Ectodermal cell (in vitro differentiated cells): ENCODE measurements around the gene PCBP3.

Experiments used
- H3K27ac ChIP-seq: 2 replicates; pipeline ENCODE4 v1.7.0; 2013; ENCODE audit warnings: mild to moderate bottlenecking, low read depth, low read length; ENCODE audit not compliant: insufficient read depth, poor library complexity, severe bottlenecking
- H3K27me3 ChIP-seq: 2 replicates; pipeline ENCODE4 v1.7.0; 2013; ENCODE audit warnings: mild to moderate bottlenecking, low read length; ENCODE audit not compliant: insufficient read depth, control insufficient read depth, poor library complexity, severe bottlenecking
- H3K36me3 ChIP-seq: one replicate; pipeline ENCODE4 v1.7.0; 2013; ENCODE audit warnings: low read length; ENCODE audit not compliant: control insufficient read depth, insufficient read depth
- H3K4me1 ChIP-seq: one replicate; pipeline ENCODE4 v1.7.0; 2013; ENCODE audit warnings: low read length; ENCODE audit not compliant: control insufficient read depth, insufficient read depth
- H3K4me3 ChIP-seq: 2 replicates; pipeline ENCODE4 v1.7.0; 2013; ENCODE audit warnings: low read depth, low read length, control low read depth; ENCODE audit not compliant: insufficient read depth
- H3K9me3 ChIP-seq: 2 replicates; pipeline ENCODE4 v1.7.0; 2013; ENCODE audit warnings: mild to moderate bottlenecking, low read length, moderate library complexity; ENCODE audit not compliant: control insufficient read depth
- WGBS, 2 experiments: methylation state at CpG; one replicate each; pipeline ENCODE4 v1.1.7; 2013; ENCODE audit warnings: missing lambda C conversion rate in 2 of 2; 5-methylcytosine and 5-hydroxymethylcytosine counted together

Gene PCBP3

GRCh38 chr21:45796003-45796402 lies 152.5 kb downstream of the PCBP3 start:
- H3K4me3 ChIP-seq, result no peak overlapping the region
- 84 to 85% methylated on average over 3 of the region's 3 CpGs for WGBS, 2 experiments
- no peaks in the 10 kb centered on the region for H3K4me1 ChIP-seq
- no peaks in the 10 kb centered on the region for H3K27me3 ChIP-seq
- no peaks in the 10 kb centered on the region for H3K36me3 ChIP-seq
- H3K27ac ChIP-seq, result no peak overlapping the region
- H3K9me3 ChIP-seq, result no peaks in the 10 kb centered on the region

- H3K9me3 ChIP-seq, result no peaks in the 10 kb centered on the region
- H3K4me1 ChIP-seq, result no peaks in the 10 kb centered on the region
- no peak overlapping the region for H3K4me3 ChIP-seq
- no peaks in the 10 kb centered on the region for H3K27me3 ChIP-seq
- H3K36me3 ChIP-seq, result no peaks in the 10 kb centered on the region
- 63 to 66% methylated on average over 8 of the region's 8 CpGs for WGBS, 2 experiments
- H3K27ac ChIP-seq, result no peak overlapping the region
Observed at GRCh38 chr21:45797338-45797737, 153.8 kb downstream of the PCBP3 start.

GRCh38 chr21:45799765-45800338 lies 156.3 kb downstream of the PCBP3 start:
- H3K27ac ChIP-seq, result no peak overlapping the region
- no peaks in the 10 kb centered on the region for H3K27me3 ChIP-seq
- no peaks in the 10 kb centered on the region for H3K36me3 ChIP-seq
- peaks cover 9% of the 10 kb centered on the region for H3K4me1 ChIP-seq
- H3K9me3 ChIP-seq, result no peaks in the 10 kb centered on the region
- no peak overlapping the region for H3K4me3 ChIP-seq
- WGBS, 2 experiments, result 92% methylated on average over 9 of the region's 9 CpGs

- Histone ChIP-seq H3K4me3 (no peak overlapping the region), H3K36me3 (no peaks in the 10 kb centered on the region), H3K27ac (no peak overlapping the region), H3K27me3 (no peaks in the 10 kb centered on the region), H3K4me1 (peaks cover 12% of the 10 kb centered on the region), H3K9me3 (no peaks in the 10 kb centered on the region)
- WGBS, 2 experiments, result 92% methylated on average over 14 of the region's 14 CpGs
Observed at GRCh38 chr21:45800339-45801080, 157.0 kb downstream of the PCBP3 start.

GRCh38 chr21:45801129-45801964 lies 157.8 kb downstream of the PCBP3 start:
- Histone ChIP-seq H3K4me3 (no peak overlapping the region), H3K27me3 (no peaks in the 10 kb centered on the region), H3K9me3 (no peaks in the 10 kb centered on the region), H3K27ac (no peak overlapping the region), H3K36me3 (no peaks in the 10 kb centered on the region), H3K4me1 (peaks cover 12% of the 10 kb centered on the region)
- WGBS, 2 experiments, result 94% methylated on average over 7 of the region's 7 CpGs

- H3K4me3 ChIP-seq, result no peak overlapping the region
- H3K4me1 ChIP-seq, result peaks cover 12% of the 10 kb centered on the region
- H3K27me3 ChIP-seq, result no peaks in the 10 kb centered on the region
- no peaks in the 10 kb centered on the region for H3K36me3 ChIP-seq
- no peak overlapping the region for H3K27ac ChIP-seq
- no peaks in the 10 kb centered on the region for H3K9me3 ChIP-seq
- 88 to 94% methylated on average over 8 of the region's 8 CpGs for WGBS, 2 experiments
Observed at GRCh38 chr21:45801989-45802388, 158.5 kb downstream of the PCBP3 start.

- WGBS, 2 experiments, result 83 to 86% methylated on average over 9 of the region's 9 CpGs
- Histone ChIP-seq H3K27ac (no peak overlapping the region), H3K27me3 (no peaks in the 10 kb centered on the region), H3K4me3 (no peak overlapping the region), H3K4me1 (peaks cover 12% of the 10 kb centered on the region), H3K36me3 (no peaks in the 10 kb centered on the region), H3K9me3 (no peaks in the 10 kb centered on the region)
Observed at GRCh38 chr21:45802425-45802824, 158.9 kb downstream of the PCBP3 start.

- 84 to 85% methylated on average over 7 to 8 of the region's 8 CpGs for WGBS, 2 experiments
- H3K27me3 ChIP-seq, result no peaks in the 10 kb centered on the region
- H3K36me3 ChIP-seq, result no peaks in the 10 kb centered on the region
- H3K4me1 ChIP-seq, result peaks cover 12% of the 10 kb centered on the region
- no peak overlapping the region for H3K4me3 ChIP-seq
- no peak overlapping the region for H3K27ac ChIP-seq
- no peaks in the 10 kb centered on the region for H3K9me3 ChIP-seq
Observed at GRCh38 chr21:45802956-45803617, 159.6 kb downstream of the PCBP3 start.

- WGBS, 2 experiments, result 91 to 94% methylated on average over 15 of the region's 15 CpGs
Observed at GRCh38 chr21:45803618-45804340, 160.3 kb downstream of the PCBP3 start.

More at GRCh38 chr21:45803618-45804340, 160.3 kb downstream of the PCBP3 start:
- H3K27ac ChIP-seq, result no peak overlapping the region
- H3K4me3 ChIP-seq, result no peak overlapping the region
- H3K4me1 ChIP-seq, result peaks cover 12% of the 10 kb centered on the region
- H3K36me3 ChIP-seq, result no peaks in the 10 kb centered on the region
- no peaks in the 10 kb centered on the region for H3K27me3 ChIP-seq
- H3K9me3 ChIP-seq, result no peaks in the 10 kb centered on the region
